ENCODE data around the gene RBBP8. TPM values are rescaled to one million over a fixed set of nuclear protein-coding genes. Genes with fewer than 3 reads are reported as not detected.

RBBP8 gene
- total RNA-seq, 1 experiment from 2014 or later = 65.2 TPM

DNA sequence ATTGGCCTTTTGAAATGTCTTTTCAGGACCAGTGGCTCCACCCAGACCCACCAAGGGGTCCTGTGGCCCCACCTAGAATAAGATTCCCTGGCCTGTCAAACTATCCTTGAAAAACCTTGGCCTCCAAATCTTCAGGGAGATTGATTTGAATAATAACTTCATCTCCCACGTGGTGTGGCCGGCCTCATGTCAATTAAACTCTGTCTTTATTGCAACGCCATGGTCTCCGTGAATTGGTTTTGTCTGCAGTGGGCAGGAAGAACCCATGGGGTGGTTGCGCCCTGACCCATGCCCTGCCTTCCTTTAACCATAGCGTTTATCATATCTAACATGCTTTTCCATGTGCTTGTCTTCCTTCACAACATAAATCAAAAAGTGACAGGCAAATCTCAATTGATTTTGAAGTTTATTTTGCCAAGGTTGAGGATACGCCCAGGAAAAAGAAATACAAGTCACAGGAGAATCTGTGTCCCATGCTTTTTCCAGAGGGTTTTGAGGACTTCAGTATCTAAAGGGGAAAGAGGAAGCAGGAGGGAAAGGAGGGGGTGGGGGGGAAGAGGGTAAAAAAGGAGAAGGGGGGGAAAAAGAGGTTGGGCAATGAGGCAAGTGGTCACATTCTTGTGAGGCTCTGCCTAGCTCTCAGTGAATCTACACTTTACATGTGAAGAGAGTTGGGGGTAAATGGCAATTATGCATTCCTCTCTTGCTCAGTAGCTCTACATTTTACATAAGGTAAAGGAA is 135.6 kb downstream of the RBBP8 start:
- no peaks in the 10 kb centered on the region for H3K9me3 ChIP-seq (ENCODE audit: control insufficient read depth, low read depth, low read length)
- H3K9me3 Mint-ChIP-seq = peaks cover 0 to 3% of the 10 kb centered on the region in 2 experiments; a peak in 2 of 5 replicates
- no peak overlapping the region for H2BK5ac ChIP-seq (ENCODE audit: insufficient read length, low read length)
- H3K14ac ChIP-seq (ENCODE audit: insufficient read depth, low read length) = no peak overlapping the region
- no peak overlapping the region for H3K4ac ChIP-seq (ENCODE audit: low read depth, low read length)
- no peaks in the 10 kb centered on the region for H3K79me1 ChIP-seq (ENCODE audit: insufficient read depth, low read depth, low read length, poor library complexity, severe bottlenecking)
- no peaks in the 10 kb centered on the region for H3K27me3 ChIP-seq (ENCODE audit: insufficient read depth, low read length)
- H2BK12ac ChIP-seq (ENCODE audit: insufficient read length, low read depth, low read length) = no peak overlapping the region
- no peak overlapping the region for H4K5ac ChIP-seq (ENCODE audit: insufficient read length, low read depth, low read length)
- H3K9ac ChIP-seq (ENCODE audit: extremely low read depth, insufficient read length, low read length) = no peak overlapping the region
- no CpG with 5 or more reads among the region's 7 CpGs for WGBS (ENCODE audit: extremely low coverage, insufficient read length, low lambda C conversion rate)
- H4K20me1 ChIP-seq (ENCODE audit: control insufficient read depth, insufficient read depth, insufficient read length) = no peaks in the 10 kb centered on the region
- no peak overlapping the region for H3T11ph ChIP-seq (ENCODE audit: low read length)
- H3K4me1 Mint-ChIP-seq = peaks cover 7 to 15% of the 10 kb centered on the region in 2 experiments
- no peak overlapping the region for H4K8ac ChIP-seq (replicated peaks; ENCODE audit: insufficient read length, low read depth, low read length)
- no peak overlapping the region for H3K23ac ChIP-seq (ENCODE audit: insufficient read length, low read depth, low read length)
- H2AK5ac ChIP-seq (ENCODE audit: insufficient read length, low read length) = no peak overlapping the region
- H3K27ac ChIP-seq (ENCODE audit: insufficient read length, low read depth, low read length) = no peak overlapping the region
- H3K79me2 ChIP-seq (ENCODE audit: insufficient read depth, low read length) = no peaks in the 10 kb centered on the region
- no peak overlapping the region for H3K4me3 Mint-ChIP-seq
- no peak for DNase-seq
- no peak overlapping the region for H3K4me2 ChIP-seq (ENCODE audit: insufficient read depth, insufficient read length, low read length)
- no peak overlapping the region for H2BK120ac ChIP-seq (ENCODE audit: low read depth, low read length, poor library complexity, severe bottlenecking)
- H4K91ac ChIP-seq (ENCODE audit: insufficient read length, low read depth, low read length) = no peak overlapping the region
- no peak overlapping the region for H2BK20ac ChIP-seq (ENCODE audit: low read depth, low read length, poor library complexity, severe bottlenecking)
- no peak overlapping the region for H2BK15ac ChIP-seq (ENCODE audit: low read depth, low read length)
- no peaks in the 10 kb centered on the region; the same call in 1 of the 2 replicates for H3K27me3 Mint-ChIP-seq (ENCODE audit: low read depth)
- no peaks in the 10 kb centered on the region for H3K23me2 ChIP-seq (ENCODE audit: insufficient read length, low read depth, low read length, poor library complexity, severe bottlenecking)
- no peak overlapping the region for H3K56ac ChIP-seq (ENCODE audit: insufficient read length, low read depth, low read length)
- TF ChIP-seq, protein P1, sequence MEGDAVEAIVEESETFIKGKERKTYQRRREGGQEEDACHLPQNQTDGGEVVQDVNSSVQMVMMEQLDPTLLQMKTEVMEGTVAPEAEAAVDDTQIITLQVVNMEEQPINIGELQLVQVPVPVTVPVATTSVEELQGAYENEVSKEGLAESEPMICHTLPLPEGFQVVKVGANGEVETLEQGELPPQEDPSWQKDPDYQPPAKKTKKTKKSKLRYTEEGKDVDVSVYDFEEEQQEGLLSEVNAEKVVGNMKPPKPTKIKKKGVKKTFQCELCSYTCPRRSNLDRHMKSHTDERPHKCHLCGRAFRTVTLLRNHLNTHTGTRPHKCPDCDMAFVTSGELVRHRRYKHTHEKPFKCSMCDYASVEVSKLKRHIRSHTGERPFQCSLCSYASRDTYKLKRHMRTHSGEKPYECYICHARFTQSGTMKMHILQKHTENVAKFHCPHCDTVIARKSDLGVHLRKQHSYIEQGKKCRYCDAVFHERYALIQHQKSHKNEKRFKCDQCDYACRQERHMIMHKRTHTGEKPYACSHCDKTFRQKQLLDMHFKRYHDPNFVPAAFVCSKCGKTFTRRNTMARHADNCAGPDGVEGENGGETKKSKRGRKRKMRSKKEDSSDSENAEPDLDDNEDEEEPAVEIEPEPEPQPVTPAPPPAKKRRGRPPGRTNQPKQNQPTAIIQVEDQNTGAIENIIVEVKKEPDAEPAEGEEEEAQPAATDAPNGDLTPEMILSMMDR (conservative IDR thresholded peaks at IDR 0.05) = no peak
- no peaks in the 10 kb centered on the region; the same call in 1 of the 2 replicates for H3K4me1 ChIP-seq (ENCODE audit: insufficient read depth, low read length)
- no peaks in the 10 kb centered on the region; a peak in 1 of 7 replicates for H3K36me3 Mint-ChIP-seq (ENCODE audit: insufficient read depth in 1 of 3, low read depth in 3 of 3)
- H3K18ac ChIP-seq (ENCODE audit: insufficient read length, low read depth, low read length) = no peak overlapping the region
- no peak overlapping the region for H3K27ac Mint-ChIP-seq
- no peak overlapping the region for H2AFZ ChIP-seq (ENCODE audit: low read length)

Data from H9 (cell line).